Endometrial microvascular endothelial cells (primary cell): ENCODE measurements around the gene TBC1D3K. TPM values are rescaled to one million over a fixed set of nuclear protein-coding genes. Genes with fewer than 3 reads are reported as not detected.
"Not testable (repeated sequence)": the region's sequence is repeated elsewhere in the genome, so short reads cannot be mapped to it uniquely, and the experiment has no call there.

Experiments used
- in situ Hi-C: cut with HindIII; loops from 2 replicates; pipeline ENCODE4 v1.10.0; 2017; ENCODE audit warnings: low sequenced_read_pairs, low pct_unique_long_range_greater_than_20kb; ENCODE audit errors: inconsistent ontology term
- total RNA-seq: library from RNA; depleted of rRNA; stranded (reverse); fragments of >200 nt; gene quantifications from one replicate; pipeline ENCODE4 v1.2.3, GENCODE V29; 2015; ENCODE audit errors: inconsistent ontology term

Gene TBC1D3K
- total RNA-seq: not detected

DNA sequence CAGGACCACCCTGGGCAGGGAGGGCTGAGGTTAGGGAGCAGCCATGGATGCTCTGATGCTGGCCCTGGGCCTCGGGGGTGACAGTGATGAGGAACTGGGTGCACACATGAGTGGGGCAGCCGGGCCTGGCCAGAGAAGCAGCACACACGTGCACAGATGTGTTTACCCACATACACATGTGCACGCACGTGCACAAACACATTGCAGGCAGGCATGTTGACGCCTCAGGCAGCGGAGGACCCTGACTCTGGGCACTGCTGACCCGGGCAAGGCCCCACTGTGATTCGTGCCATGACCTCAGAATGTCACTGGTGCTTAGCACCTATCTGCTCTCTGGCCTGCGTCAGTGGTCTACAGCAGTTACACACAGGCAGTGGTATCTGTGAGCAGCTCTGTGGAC is at the start of gene TBC1D3K:
TBC1D3K (plus strand) TSS at position 301 of the 400 bp plus-strand sequence. CDS start 1,585 bp downstream, outside the sequence.
- in situ Hi-C loops: not testable (repeated sequence)

DNA sequence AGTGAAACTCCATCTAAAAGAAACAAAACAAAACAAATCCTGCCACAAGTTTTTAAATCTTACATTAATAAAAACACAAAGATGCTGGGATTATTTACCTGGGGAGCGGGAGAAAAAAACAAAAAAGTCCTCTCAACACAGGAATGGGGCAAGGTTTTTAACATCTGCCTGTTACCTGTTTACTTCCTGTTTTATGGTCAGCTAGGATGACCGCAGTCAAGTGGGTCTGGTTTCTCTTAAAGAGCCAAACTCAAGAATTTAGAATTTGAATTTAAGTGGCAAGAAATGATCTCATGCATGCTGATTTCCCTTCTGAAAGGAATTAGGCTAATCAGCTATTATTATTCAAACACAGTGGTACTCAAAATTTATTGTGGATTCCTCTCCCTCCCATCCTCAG is 39.7 kb upstream of the TBC1D3K start:
- in situ Hi-C loops: no loop called here

GRCh38 chr17:37885136-37885535 is 39.1 kb upstream of the TBC1D3K start:
- in situ Hi-C loops: no loop called here

DNA sequence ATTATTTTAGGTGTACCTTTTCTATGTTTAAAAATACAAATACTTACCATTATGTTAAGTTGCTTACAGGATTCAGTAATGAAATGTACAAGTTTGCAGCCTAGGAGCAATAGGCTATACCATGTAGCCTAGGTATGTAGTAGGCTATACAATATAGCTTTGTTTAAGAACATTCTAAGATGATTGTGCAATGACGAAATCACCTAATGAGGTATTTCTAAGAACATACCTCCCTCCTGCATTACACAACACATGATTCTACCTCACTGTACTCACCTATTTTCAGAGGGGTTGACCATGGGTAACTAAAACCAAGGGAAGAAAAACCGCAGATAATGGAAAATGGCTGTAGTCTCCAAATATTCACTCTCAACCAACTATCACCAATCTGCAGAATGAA is 35.3 kb upstream of the TBC1D3K start:
- in situ Hi-C loops: no loop called here

- in situ Hi-C loops: not testable (repeated sequence)
Observed at GRCh38 chr17:37896961-37897360, 27.3 kb upstream of the TBC1D3K start.

Other genes starting within 250 kb of the TBC1D3K start
- gene HNF1B, start 179.4 kb upstream of the TBC1D3K start, total RNA-seq: not detected
- 6.0 TPM for gene TBC1D3L, start 64.6 kb downstream of the TBC1D3K start, total RNA-seq
- gene TBC1D3D, start 79.6 kb downstream of the TBC1D3K start, total RNA-seq: not detected
- gene TBC1D3C, start 144.2 kb downstream of the TBC1D3K start, total RNA-seq: not detected
- gene TBC1D3E, start 203.5 kb downstream of the TBC1D3K start, total RNA-seq: not detected